ENCODE results near the gene CSRNP2.
"Not testable (repeated sequence)": the region's sequence is repeated elsewhere in the genome, so short reads cannot be mapped to it uniquely, and the experiment has no call there.

CSRNP2 gene

DNA sequence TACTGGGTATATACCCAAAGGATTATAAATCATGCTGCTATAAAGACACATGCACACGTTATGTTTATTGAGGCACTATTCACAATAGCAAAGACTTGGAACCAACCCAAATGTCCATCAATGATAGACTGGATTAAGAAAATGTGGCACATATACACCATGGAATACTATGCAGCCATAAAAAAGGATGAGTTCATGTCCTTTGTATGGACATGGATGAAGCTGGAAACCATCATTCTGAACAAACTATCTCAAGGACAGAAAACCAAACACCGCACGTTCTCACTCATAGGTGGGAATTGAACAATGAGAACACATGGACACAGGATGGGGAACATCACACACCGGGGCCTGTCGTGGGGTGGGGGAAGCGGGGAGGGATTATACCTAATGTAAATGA is 4.5 kb downstream of the CSRNP2 start:
- in situ Hi-C loops (cut with MboI; ENCODE audit: low sequenced_read_pairs) = not testable (repeated sequence)

DNA sequence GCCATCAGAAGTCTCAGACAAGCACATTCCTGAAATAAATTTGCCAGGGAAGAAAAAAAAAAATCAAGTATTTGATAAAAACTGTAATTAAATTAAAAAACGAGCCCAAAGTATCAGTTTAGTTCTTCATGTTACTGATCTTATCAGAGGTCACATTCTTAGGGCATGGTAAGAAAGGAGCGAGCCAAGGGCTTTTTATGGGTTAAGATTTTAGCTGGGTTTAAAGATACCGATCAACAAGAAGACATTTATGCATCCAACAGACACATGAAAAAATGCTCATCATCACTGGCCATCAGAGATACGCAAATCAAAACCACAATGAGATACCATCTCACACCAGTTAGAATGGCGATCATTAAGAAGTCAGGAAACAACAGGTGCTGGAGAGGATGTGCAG is 5.0 kb downstream of the CSRNP2 start:
- in situ Hi-C loops (cut with MboI; ENCODE audit: low sequenced_read_pairs) = not testable (repeated sequence)

DNA sequence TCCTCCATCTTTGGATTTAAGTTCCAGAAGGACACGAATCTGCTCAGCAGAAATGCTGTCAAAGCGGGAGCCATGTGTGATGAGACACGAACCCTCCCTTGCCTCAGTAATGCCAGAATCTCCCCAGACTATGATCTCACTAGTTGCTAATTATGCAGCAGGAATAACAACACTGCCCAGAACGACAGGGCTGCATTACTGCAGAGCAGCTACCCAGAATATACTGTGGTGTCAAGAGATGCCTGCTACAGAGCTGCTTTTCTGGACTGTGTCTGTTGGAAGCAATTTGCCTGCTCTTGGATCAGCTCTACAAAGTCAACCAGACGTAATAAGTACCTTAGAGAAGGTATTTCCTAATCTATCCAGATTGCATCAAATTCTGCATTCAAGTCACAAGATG is 5.5 kb downstream of the CSRNP2 start:
- in situ Hi-C loops (cut with MboI; ENCODE audit: low sequenced_read_pairs) = no loop called here

DNA sequence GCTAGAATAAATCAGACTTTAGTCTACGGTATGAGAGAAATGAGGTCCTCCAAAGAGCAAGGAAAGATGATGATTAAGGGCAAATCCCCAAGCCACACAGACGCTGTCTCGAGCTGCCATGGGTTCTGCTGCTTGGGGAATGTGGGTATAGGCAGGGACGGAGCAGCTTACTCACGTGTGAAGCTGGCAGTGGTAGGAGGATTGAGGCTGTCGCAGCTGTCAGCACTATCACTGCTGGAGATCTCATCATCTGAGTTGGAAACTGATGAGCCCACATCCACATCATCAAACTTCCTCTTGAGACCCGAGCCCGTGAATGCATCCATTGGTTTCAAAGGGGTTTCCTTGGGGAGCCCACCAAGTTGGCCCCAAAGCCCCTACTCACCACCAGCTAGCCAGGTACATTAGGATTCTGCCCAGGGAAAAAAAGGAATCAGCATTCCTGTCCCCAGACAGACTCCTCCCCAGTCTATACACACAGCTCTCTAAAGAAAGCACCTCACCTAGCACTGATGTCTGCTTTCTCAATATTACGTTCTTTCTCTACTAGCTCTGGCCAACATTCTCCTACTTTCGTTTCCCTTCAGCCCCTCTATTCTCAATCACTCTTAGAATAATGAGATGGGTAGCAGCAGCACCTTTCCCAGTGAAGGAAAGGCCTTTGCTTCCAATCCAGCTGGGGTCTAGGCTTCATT is 7.0 kb downstream of the CSRNP2 start:
- in situ Hi-C loops (cut with MboI; ENCODE audit: low sequenced_read_pairs) = no loop called here

DNA sequence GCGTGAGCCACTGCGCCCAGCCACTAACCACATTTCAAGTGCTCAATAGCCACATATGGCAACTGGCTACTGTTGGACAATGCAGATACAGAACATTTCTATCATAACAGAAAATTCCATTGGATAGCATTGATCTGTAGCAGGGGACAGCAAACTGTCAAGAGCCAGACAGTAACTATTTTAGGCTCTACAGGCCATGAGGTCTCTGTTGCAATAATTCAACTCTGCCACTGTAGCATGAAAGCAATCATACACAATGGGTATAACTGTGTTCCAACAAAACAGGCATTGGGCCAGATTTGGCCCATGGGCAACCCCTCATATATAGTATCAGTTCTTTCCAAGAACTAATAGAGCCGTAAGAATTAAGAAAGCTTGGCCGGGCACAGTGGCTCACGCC is 8.0 kb downstream of the CSRNP2 start:
- in situ Hi-C loops (cut with MboI; ENCODE audit: low sequenced_read_pairs) = no loop called here

DNA sequence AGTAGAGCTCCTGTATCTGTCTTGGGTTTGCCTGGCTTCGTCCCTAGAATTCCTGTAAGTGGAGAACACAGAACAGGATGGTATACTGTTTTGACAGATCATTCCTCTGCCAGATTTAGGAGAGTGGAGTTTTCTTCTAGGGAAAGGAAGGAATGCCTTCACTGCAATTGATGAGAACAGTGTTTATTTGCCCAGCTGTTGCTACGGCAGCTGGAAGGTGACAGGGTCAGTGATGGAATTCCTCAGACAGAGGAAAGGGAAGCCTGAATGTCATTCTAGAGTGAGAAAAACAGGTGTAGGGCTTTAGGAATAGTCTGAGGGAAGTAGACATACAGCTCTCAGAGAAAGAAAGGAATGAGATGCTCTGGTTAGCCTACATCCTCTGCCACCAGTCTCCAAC is 11.7 kb downstream of the CSRNP2 start:
- in situ Hi-C loops (cut with MboI; ENCODE audit: low sequenced_read_pairs) = no loop called here

DNA sequence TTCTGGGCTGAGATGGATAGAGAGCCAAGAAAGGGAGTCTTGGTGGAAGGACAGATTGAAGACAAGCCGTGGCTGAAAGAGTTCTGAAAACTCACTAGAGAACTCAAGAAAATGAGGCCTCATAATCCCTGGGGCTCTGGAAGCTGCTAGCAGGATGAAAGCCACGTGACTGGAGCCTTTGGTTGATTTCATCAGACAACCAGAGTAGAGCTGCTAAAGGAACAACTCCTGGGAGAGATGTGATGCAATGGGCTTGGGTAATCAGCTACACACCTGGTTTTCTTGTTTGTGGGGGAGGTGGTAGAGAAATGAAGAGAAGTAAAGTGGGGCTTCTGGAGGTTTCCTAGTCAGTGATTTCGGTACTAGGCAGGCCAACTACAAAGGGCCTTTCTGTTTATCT is 13.4 kb downstream of the CSRNP2 start:
- in situ Hi-C loops (cut with MboI; ENCODE audit: low sequenced_read_pairs) = no loop called here

DNA sequence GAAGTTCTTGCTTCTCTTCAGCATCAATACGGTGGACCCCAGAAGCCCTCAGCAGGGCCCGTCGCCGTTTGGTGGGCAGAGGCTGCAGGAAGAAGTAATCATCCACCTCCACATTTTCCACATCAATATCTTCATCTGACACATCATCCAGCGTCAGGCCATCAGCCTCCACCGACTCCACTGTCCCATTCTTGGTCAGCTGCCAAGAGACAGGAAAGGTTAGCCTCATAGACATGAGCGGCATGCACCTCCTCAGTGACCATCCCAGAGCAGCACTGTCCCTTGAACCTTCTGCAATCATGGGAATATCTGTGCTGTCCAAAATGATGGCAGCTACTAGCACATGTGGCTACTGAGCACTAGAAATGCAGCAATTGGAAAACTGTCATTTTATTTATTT is 15.6 kb downstream of the CSRNP2 start:
- in situ Hi-C loops (cut with MboI; ENCODE audit: low sequenced_read_pairs) = no loop called here

DNA sequence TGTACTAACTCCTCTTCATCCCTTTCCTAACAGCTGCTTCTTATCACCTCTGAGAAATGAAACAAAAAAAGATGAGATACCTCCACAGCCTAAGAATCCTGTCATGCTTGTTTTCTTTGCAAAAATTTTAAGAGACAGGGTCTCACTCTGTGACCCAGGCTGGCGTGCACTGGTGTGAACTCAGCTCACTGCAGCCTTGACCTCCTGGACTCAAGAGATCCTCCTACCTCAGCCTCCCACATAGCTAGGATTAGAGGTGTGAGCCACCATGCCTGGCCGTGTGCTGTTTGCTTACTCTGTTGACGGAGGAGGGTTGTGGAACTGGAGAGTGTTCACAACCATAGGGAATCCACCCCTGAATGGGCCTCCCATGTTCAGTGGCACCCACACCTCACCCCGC is 16.2 kb downstream of the CSRNP2 start:
- in situ Hi-C loops (cut with MboI; ENCODE audit: low sequenced_read_pairs) = no loop called here

DNA sequence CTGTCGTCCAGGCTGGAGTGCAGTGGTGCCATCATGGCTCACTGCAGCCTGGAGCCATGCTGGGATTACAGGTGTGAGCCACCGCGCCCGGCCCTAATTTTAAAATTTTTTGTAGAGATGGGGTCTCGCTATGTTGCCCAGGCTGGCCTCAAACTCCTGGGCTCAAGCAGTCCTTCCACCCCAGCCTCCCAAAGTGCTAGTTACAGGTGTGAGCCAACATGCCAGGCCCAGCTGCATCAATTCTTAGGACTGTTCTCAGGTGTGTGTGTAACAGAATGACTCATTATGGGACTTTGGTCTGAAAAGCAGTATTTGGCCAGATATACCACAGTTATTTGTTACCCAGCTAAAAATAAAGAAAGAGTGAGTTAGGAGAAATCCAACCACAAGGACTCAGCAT is 17.9 kb downstream of the CSRNP2 start:
- in situ Hi-C loops (cut with MboI; ENCODE audit: low sequenced_read_pairs) = no loop called here

DNA sequence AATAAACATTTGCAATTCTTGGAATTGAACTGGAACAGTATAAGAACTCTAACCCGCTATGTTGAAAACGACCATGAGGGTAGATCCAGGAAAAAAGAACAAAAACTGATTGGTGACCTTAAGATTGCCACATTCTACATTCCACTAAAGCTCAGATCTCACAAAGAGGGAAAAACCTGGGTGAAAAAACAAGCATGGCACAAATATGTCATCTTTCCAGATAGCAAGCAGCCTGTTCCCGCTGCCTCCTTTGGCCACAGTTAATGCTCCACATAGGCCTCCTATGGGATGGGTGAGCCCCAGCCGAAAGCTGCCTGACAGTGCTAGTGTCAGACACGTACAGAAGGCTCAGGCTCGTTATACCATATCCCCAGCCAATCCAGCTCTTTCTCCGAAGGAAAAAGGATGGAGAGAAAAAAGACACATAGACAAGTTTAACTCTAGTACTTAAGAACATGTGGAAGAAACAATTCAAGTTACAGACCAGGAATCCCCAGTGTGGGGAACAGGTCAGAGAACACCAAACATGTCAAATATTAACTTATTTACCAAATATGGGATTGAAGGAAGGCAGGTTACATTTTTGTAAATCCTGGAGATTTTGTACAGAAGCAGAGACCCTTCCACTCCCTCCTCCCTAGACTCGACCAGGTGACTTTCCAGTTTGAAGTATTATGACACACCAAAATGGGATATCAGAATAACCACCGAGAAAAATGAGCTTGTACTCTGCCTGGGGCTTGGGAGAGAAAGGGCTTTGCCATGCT is 20.6 kb downstream of the CSRNP2 start:
- in situ Hi-C loops (cut with MboI; ENCODE audit: low sequenced_read_pairs) = no loop called here

DNA sequence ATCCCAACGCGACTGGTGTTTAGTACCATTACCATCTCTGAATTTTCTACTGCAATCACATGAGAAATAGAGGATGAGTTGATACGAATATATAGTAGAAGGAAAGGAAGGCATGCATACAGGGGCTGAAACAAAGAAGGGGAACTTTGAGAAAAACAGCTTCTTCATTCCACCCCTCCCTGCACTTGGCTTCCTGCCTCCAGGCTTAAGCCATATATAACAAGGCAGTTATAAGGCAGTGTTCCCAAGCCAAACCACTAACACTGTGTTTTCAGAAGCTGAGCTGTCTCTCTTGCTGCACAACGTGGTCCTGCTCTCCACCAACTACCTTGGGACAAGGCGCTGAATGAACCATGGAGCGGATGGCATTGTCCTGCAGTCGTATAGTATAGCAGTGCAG is 24.3 kb downstream of the CSRNP2 start:
- in situ Hi-C loops (cut with MboI; ENCODE audit: low sequenced_read_pairs) = no loop called here

DNA sequence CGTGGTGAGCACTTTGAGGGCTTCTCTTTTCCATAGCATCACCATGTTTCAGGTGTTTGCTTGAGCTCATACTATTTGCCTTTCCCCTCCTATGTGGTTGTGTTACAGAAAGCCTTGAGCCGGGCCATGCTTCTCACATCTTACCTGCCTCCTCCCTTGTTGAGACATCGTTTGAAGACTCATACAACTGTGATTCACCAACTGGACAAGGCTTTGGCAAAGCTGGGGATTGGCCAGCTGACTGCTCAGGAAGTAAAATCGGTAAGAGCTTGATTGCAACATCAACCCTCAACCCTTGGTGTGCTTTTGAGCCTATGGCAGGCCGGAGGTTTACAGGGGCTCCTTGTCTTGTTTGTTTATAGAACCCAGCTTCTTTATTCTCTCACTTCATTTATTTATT is 27.2 kb downstream of the CSRNP2 start:
- in situ Hi-C loops (cut with MboI; ENCODE audit: low sequenced_read_pairs) = no loop called here

DNA sequence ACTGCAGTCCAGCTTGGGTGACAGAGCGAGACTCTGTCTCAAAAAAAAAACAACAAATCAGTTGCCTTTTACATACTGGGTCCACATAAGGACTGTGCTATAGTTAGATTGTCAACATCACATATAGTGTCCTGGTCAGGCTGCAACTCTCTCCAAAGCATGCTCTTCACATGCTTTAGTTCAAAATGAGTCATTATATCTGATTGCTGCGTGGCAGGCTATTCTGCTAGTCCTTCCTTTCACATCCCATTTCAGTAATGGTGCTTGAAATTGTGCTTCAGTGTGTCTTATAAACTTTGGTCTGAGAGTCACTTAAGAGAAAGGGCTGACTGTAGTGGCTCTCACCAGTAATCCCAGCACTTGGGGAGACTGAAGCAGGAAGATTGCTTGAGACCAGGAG is 28.3 kb downstream of the CSRNP2 start:
- in situ Hi-C loops (cut with MboI; ENCODE audit: low sequenced_read_pairs) = no loop called here

DNA sequence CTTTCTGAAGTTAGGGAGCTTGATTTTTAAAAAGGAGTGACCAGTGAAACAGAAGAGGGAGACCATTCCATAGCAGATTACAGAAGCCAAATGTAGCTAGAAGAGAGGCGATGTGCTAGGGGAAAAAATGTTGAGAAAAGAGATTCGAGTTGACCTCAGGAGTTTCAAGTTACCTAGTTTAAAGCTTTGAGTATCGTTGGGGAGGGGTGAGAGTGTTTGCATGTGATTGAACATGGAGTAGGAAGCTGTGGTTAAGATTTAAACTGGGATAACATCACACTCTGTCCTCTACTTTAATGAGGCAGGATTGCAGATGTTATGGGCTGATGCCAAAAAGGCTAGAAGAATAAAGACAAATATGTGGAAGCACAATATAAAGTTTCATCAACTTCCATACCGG is 31.6 kb downstream of the CSRNP2 start:
- in situ Hi-C loops (cut with MboI; ENCODE audit: low sequenced_read_pairs) = no loop called here

DNA sequence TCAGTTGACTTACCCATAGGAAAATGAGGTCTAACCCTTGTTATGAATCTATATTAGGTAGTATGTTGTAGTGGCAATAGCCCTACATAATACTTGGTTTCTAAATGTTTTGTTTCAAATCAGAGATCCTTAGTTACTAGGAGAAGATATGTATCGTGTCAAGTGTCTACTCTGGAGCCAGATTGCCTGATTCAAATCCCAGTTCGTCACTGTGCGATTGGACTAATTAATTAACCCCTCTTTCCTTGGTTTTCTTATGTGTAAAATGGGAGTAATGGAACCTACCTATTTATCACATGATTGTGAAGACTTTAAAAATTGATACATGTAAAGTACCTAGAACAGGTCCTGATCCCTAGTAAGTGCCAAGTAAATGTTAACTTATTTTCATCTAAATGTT is 33.9 kb downstream of the CSRNP2 start:
- in situ Hi-C loops (cut with MboI; ENCODE audit: low sequenced_read_pairs) = no loop called here

DNA sequence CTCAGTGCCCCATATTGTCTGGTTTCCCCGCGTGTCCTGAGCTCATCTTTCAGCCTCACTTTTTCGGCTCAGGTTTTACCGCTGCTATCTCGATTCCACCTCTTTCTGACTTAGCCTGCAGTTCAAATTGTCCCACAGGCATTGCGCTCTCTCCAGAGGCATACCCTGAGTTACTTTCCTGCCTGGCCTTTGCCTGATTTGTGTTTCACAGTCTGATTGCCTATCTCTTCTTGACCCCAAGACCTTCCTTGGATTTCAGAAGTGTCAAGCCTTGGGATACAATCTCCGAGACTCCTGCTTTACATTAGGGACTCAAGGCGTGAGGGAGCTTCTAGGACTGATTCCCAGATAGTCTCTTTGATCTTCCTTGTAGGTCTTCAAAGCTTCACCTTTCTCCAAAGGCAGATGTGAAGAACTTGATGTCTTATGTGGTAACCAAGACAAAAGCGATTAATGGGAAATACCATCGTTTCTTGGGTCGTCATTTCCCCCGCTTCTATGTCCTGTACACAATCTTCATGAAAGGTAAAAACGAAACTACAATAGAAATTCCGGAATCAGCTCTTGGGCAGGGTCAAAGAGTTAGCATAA is 34.6 kb downstream of the CSRNP2 start:
- in situ Hi-C loops (cut with MboI; ENCODE audit: low sequenced_read_pairs) = no loop called here

DNA sequence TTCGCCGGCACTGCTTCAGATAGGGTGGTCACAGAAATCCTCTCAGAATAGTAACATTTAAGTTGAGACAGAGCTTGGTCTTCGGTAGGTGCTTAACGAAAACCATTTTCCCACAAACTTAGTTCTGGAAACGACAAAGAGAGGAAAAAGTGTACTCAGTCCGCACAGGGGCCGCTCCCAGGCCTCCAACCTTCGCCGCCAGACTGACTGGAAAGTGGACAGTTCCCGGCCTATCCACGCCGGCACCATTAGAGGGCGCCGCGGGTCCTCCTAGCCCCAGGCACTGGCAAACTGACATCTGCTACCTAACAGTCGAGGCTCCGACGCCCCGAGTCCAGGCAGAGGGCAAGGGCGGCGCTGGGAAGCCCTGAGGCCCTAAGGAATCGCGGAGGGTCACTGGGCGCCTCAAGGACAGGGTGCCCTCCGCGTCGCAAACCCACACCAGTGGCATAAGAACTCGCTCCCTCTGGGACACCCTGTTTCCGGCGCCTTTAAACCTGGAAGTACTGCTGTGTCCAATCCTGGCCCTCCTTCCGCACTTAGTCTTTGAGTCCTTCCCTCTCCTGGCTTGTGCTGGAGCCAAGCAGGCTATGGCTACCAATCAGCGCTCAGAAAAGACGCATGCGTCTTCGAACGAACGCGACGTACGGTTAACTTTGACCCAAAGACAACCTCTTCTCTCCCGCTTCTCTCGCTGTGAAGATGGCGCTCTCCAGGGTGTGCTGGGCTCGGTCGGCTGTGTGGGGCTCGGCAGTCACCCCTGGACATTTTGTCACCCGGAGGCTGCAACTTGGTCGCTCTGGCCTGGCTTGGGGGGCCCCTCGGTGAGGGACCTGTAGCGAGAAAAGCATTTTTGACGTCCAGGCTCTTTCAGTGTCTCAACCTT is 35.5 kb downstream of the CSRNP2 start, which contains the start of gene LETMD1:
LETMD1 (plus strand) TSS at position 673 of the 886 bp plus-strand sequence; CDS start at position 703, 30 bp downstream.
- in situ Hi-C loops (cut with MboI; ENCODE audit: low sequenced_read_pairs) = no loop called here

DNA sequence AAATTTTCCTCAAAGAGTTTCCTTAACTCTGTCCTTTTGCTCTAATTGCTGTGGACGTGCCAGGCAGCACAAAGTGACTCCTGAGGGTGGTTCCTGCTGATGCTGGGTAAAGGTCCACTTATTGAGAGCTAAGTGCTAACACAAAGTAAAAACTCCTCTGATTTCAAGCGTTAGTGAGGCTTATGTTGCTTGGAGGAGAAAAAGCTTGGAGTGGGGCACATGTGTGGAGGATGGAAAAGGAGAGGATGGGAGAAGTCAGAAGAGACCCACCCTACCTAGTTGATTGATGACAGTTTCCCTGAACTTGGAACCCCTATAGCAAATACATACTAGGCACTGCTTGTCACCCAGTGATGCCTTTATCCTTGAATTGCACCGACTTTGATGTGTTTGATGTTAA is 47.1 kb downstream of the CSRNP2 start:
- in situ Hi-C loops (cut with MboI; ENCODE audit: low sequenced_read_pairs) = no loop called here

DNA sequence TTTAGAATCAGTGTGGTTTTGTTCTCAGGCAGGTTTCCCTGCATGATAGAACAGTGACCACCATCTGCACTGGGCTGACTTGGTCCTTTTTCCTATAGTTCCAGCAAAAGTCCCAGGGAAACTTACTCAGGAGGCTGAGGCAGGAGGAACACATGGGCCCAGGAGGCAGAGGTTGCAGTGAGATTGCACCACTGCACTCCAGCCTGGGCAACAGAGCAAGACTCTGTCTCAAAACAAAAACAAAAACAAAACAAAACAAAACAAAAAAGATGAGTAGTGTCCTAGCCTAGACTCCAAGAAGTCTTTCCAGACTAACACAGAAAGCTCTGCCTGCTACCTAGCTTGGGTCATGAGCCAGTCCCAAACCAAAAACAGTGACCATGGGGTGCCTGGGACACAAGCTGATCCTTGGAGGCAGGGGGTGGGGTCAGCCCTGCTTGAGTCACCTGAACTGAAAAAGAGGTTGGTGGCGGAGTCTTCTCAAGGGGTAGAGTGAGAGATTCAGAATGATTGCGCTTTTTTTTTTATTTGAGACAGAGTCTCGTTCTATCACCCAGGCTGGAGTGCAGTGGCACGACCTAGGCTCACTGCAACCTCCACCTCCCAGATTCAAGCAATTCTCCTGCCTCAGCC is 49.8 kb downstream of the CSRNP2 start:
- in situ Hi-C loops (cut with MboI; ENCODE audit: low sequenced_read_pairs) = no loop called here

DNA sequence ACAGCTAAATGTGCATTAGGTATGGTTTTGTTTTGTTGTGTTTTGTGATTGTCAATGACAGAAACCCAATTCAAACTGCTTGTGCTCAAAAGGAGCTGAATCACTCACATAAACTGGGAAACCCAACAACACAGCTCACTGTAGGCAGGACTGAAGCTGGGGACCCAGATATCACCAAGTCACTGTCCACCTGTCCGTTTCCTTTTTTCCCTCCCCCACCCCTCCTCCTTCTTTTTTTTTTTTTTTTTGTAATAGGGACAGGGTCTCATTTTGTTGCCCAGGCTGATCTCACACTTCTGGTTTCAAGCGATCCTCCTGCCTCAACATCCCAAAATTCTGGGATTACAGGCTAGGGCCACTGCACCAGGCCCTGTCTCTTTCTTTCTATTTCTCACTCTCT is 50.3 kb downstream of the CSRNP2 start:
- in situ Hi-C loops (cut with MboI; ENCODE audit: low sequenced_read_pairs) = no loop called here

All from HL-60/S4 treated with phorbol 12-myristate 13-acetate at 8.2 ng/mL for 4 days and 3 days (cell line).